GM18520 (cell line): ENCODE measurements around the gene SH2B2.

Experiments used
- ATAC-seq: cut with Tn5 transposase; IDR thresholded peaks from one replicate; pipeline ENCODE4 v1.9.1; 2021; ENCODE audit not compliant: unreplicated experiment

Gene SH2B2

GRCh38 chr7:102264367-102264891 lies 22.2 kb upstream of the SH2B2 start:
- no peak for ATAC-seq

GRCh38 chr7:102266541-102266940 lies 20.1 kb upstream of the SH2B2 start:
- no peak for ATAC-seq

GRCh38 chr7:102268635-102269034 lies 18.0 kb upstream of the SH2B2 start:
- no peak for ATAC-seq

- no peak for ATAC-seq
Observed at GRCh38 chr7:102270178-102270887, 16.3 kb upstream of the SH2B2 start.

GRCh38 chr7:102271158-102271798 lies 15.4 kb upstream of the SH2B2 start:
- no peak for ATAC-seq

- ATAC-seq, result no peak
Observed at GRCh38 chr7:102272075-102272916, 14.4 kb upstream of the SH2B2 start.

GRCh38 chr7:102272917-102273748 lies 13.5 kb upstream of the SH2B2 start:
- no peak for ATAC-seq

- no peak for ATAC-seq
Observed at GRCh38 chr7:102273749-102274712, 12.6 kb upstream of the SH2B2 start.

GRCh38 chr7:102275123-102275703 lies 11.5 kb upstream of the SH2B2 start:
- ATAC-seq, result no peak

GRCh38 chr7:102277901-102278300 lies 8.8 kb upstream of the SH2B2 start:
- no peak for ATAC-seq

- no peak for ATAC-seq
Observed at GRCh38 chr7:102279537-102280400, 6.9 kb upstream of the SH2B2 start.

- ATAC-seq, result no peak
Observed at GRCh38 chr7:102280521-102280920, 6.1 kb upstream of the SH2B2 start.

- no peak for ATAC-seq
Observed at GRCh38 chr7:102281785-102282184, 4.9 kb upstream of the SH2B2 start.

GRCh38 chr7:102282465-102283362 lies 4.0 kb upstream of the SH2B2 start:
- ATAC-seq, result no peak

GRCh38 chr7:102283477-102284189 lies 3.0 kb upstream of the SH2B2 start:
- no peak for ATAC-seq

GRCh38 chr7:102284399-102284798 lies 2.3 kb upstream of the SH2B2 start:
- ATAC-seq, result no peak
